Ovary (tissue), 3 donors: ENCODE measurements around the gene CLDN22.

Experiments used
- EP300 ChIP-seq: sonication (generic); formaldehyde crosslinking; IDR thresholded peaks from one replicate; pipeline ENCODE4 v1.6.1; 2017; ENCODE audit warnings: antibody characterized with exemption
- TF ChIP-seq, protein P1 (sequence below), 3 donors: fragments of 450-650 bp in 2 of 3; fragments of 200-600 bp in 1 of 3; IDR thresholded peaks; one replicate each; pipeline versions ENCODE4 v1.5.1 to v1.8.0; 2016 to 2022; ENCODE audit warnings: antibody characterized with exemption in 3 of 3, mild to moderate bottlenecking in 1 of 3
- donor health status: DM: no; HTN: no; CAD: no.

DNA sequence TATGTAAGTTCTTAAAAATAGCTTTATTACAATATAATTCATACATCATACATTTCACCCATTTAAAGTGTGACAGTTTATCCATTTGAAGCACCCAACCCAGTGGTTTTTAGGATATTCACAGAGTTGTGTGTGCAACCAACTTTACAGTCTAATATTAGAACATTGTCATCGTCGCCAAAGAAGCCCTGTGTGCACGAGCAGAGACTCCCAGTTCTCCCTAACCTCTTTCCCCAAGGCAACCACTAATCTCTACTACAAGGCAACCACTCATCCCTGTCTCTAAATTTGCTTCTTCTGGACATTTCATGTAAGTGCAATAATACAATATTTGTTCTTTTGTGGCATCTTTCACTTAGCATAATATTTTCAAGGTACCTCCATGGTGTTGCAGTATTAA is 47.7 kb downstream of the CLDN22 start:
- TF ChIP-seq, protein P1, sequence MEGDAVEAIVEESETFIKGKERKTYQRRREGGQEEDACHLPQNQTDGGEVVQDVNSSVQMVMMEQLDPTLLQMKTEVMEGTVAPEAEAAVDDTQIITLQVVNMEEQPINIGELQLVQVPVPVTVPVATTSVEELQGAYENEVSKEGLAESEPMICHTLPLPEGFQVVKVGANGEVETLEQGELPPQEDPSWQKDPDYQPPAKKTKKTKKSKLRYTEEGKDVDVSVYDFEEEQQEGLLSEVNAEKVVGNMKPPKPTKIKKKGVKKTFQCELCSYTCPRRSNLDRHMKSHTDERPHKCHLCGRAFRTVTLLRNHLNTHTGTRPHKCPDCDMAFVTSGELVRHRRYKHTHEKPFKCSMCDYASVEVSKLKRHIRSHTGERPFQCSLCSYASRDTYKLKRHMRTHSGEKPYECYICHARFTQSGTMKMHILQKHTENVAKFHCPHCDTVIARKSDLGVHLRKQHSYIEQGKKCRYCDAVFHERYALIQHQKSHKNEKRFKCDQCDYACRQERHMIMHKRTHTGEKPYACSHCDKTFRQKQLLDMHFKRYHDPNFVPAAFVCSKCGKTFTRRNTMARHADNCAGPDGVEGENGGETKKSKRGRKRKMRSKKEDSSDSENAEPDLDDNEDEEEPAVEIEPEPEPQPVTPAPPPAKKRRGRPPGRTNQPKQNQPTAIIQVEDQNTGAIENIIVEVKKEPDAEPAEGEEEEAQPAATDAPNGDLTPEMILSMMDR (IDR thresholded peaks at IDR 0.05): no peak
- no peak for TF ChIP-seq EP300
